Osteoblast (primary cell): Measurements from ENCODE around the gene CD164. TPM values are rescaled to one million over a fixed set of nuclear protein-coding genes. Genes with fewer than 3 reads are reported as not detected.
A peak's percentile ranks its signal among the peaks of the same experiment; 100 is the strongest.

Experiments
- DNase-seq: peaks from one replicate; pipeline ENCODE4 v3.0.0; 2011; ENCODE audit warnings: low spot score, mixed read lengths; ENCODE audit not compliant: insufficient read length; ENCODE audit errors: missing footprints
- H2AFZ ChIP-seq: 2 replicates; pipeline ENCODE4 v1.6.0; 2011; ENCODE audit warnings: mild to moderate bottlenecking, low read length
- H3K27ac ChIP-seq: 2 replicates; pipeline ENCODE4 v1.5.1; 2011; ENCODE audit warnings: mild to moderate bottlenecking, low read depth, low read length, moderate library complexity
- H3K27me3 ChIP-seq: 2 replicates; pipeline ENCODE4 v1.6.0; 2012; ENCODE audit warnings: mild to moderate bottlenecking, control low read depth, inconsistent platforms, low read length, moderate library complexity; ENCODE audit not compliant: insufficient read depth
- H3K36me3 ChIP-seq: 2 replicates; pipeline ENCODE4 v1.5.1; 2011; ENCODE audit warnings: mild to moderate bottlenecking, low read length, control low read depth, moderate library complexity; ENCODE audit not compliant: insufficient read depth
- H3K4me1 ChIP-seq: 2 replicates; pipeline ENCODE4 v1.5.1; 2011; ENCODE audit warnings: mild to moderate bottlenecking, low read length, control low read depth, moderate library complexity; ENCODE audit not compliant: insufficient read depth
- H3K4me2 ChIP-seq: 2 replicates; pipeline ENCODE4 v1.6.0; 2011; ENCODE audit warnings: mild to moderate bottlenecking, low read length; ENCODE audit not compliant: insufficient read depth
- H3K4me3 ChIP-seq: fragments of 200-600 bp; sonication (generic); 3 replicates; pipeline ENCODE4 v1.5.1; 2012; ENCODE audit warnings: mild to moderate bottlenecking, low read length, inconsistent platforms; ENCODE audit not compliant: insufficient read depth
- H3K79me2 ChIP-seq: 2 replicates; pipeline ENCODE4 v1.6.0; 2012; ENCODE audit warnings: mild to moderate bottlenecking, low read length, control low read depth, inconsistent platforms; ENCODE audit not compliant: insufficient read depth
- H3K9me3 ChIP-seq: 2 replicates; pipeline ENCODE4 v1.5.1; 2011; ENCODE audit warnings: low read depth, low read length, control low read depth
- H4K20me1 ChIP-seq: 2 replicates; pipeline ENCODE4 v1.6.0; 2012; ENCODE audit warnings: mild to moderate bottlenecking, low read length, control low read depth; ENCODE audit not compliant: insufficient read depth
- CTCF ChIP-seq: IDR thresholded peaks from 2 replicates; pipeline ENCODE4 v1.5.1; 2011; ENCODE audit warnings: mild to moderate bottlenecking, low read depth, low read length, moderate library complexity; ENCODE audit errors: extremely low read depth
- total RNA-seq: library from RNA; depleted of rRNA; stranded (reverse); fragments of >200 nt; gene quantifications from 2 replicates; pipeline ENCODE4 v1.2.3, GENCODE V29; 2012

CD164 gene
- total RNA-seq, 1 donor, result 211 TPM

GRCh38 chr6:109393157-109393885, 11.1 kb upstream of the CD164 start:
- Histone ChIP-seq H3K4me2 (no peak overlapping the region), H3K79me2 (no peaks in the 10 kb centered on the region), H4K20me1 (no peaks in the 10 kb centered on the region), H3K4me1 (peaks cover 3% of the 10 kb centered on the region), H3K27me3 (no peaks in the 10 kb centered on the region), H3K9me3 (no peaks in the 10 kb centered on the region), H3K36me3 (no peaks in the 10 kb centered on the region), H2AFZ (no peak overlapping the region), H3K27ac (no peak overlapping the region), H3K4me3 (no peak overlapping the region)
- TF ChIP-seq CTCF, result no peak
- no peak for DNase-seq

DNA sequence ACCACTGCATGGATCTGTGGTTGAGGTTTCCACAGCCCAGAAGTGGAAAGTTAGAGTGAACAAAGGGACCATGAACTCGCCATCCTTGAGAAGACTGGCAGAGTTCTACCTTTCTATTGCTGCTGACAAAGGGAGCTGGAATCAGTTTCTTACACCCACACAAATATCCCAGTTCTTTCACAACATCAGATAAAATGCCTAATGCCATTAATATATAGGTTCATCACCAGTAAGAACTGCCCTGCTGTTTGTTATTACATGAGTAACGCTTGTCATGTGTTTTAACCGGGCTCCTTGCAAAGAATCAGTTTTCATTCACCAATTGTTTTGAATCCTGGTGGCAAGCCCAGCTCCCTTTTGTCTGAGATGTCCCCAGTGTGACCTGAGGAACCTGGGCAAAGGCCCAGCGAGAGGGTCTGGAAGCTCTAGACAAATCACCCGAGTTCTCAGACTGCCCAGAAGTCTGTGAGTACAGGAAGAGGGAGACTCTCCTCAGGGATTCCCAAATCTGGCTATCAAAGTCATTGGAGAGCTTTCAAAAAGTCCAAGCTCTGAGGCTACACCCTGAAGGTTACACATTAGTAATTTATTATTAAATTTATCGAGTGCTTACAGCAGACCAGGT, 7.5 kb upstream of the CD164 start:
- H3K4me3 ChIP-seq, result no peak overlapping the region
- no peak for TF ChIP-seq CTCF
- peaks cover 5% of the 10 kb centered on the region for H3K4me1 ChIP-seq
- H3K9me3 ChIP-seq, result no peaks in the 10 kb centered on the region
- no peaks in the 10 kb centered on the region for H4K20me1 ChIP-seq
- H3K27me3 ChIP-seq, result peaks cover 5% of the 10 kb centered on the region
- H3K4me2 ChIP-seq, result peak overlapping the region; percentile 10
- DNase-seq, result peak; percentile 36
- no peak overlapping the region for H3K27ac ChIP-seq
- no peak overlapping the region for H2AFZ ChIP-seq
- H3K36me3 ChIP-seq, result no peaks in the 10 kb centered on the region
- H3K79me2 ChIP-seq, result no peaks in the 10 kb centered on the region

DNA sequence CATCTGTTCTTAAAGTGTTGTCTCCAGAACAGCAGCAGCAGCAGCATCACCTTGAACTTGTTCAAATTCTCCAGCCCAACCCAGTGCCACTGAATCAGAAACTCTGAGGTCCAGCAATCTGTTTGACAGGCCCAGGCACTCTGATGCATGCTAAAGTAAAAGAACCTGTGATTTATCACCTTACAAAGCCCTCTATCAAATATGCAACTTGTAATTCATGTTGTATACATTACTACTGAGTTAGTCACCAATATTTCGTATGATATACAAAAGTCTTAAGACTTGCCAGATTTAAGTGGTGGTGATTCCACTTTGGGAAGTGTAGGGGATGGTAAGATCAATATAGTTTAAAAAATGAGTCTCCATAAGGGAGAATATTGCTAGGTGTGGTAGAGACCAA, 6.0 kb upstream of the CD164 start:
- Histone ChIP-seq H3K79me2 (no peaks in the 10 kb centered on the region), H3K27ac (no peak overlapping the region), H4K20me1 (no peaks in the 10 kb centered on the region), H3K4me2 (no peak overlapping the region), H3K36me3 (no peaks in the 10 kb centered on the region), H3K4me1 (peaks cover 19% of the 10 kb centered on the region), H3K4me3 (no peak overlapping the region), H3K9me3 (no peaks in the 10 kb centered on the region), H3K27me3 (peaks cover 5% of the 10 kb centered on the region), H2AFZ (no peak overlapping the region)
- no peak for TF ChIP-seq CTCF
- no peak for DNase-seq

DNA sequence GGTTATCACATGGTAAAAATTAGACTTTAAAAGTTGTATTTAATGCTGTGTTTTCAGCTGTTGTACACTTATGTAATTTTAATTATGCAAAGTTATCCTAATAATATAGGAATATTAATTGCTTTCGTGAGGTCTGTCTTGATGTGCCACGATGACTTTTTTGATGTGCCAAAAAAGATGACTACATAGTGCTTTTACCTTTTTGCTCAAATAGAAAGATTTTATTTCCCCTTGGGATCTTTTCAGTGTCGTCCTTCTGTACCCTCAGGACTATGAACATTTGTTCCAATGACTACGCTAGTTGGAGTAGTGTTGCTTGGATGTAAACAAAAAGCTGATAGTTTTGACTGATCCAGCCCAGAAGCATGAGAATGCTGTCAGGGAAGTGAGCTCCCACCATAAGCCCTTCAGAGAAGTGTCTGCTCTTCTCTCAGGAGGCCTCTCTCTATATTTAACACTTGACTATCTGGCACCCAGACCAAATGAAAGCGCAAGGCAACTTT, 1.2 kb upstream of the CD164 start:
- peak overlapping the region; percentile 93 for H3K4me3 ChIP-seq
- peak overlapping the region; percentile 98 for H3K4me2 ChIP-seq
- H4K20me1 ChIP-seq, result peaks cover 26% of the 10 kb centered on the region
- H3K4me1 ChIP-seq, result peaks cover 27% of the 10 kb centered on the region
- H3K79me2 ChIP-seq, result peaks cover 37% of the 10 kb centered on the region
- no peak for DNase-seq
- H3K27me3 ChIP-seq, result peaks cover 5% of the 10 kb centered on the region
- peaks cover under 1% of the 10 kb centered on the region for H3K36me3 ChIP-seq
- H3K9me3 ChIP-seq, result no peaks in the 10 kb centered on the region
- no peak for TF ChIP-seq CTCF
- H3K27ac ChIP-seq, result peak overlapping the region; percentile 99
- H2AFZ ChIP-seq, result peak overlapping the region; percentile 40
